IMR-90 (cell line): ENCODE data around the gene CYFIP2. TPM values are rescaled to one million over a fixed set of nuclear protein-coding genes. Genes with fewer than 3 reads are reported as not detected.

ENCODE experiments used
- ATAC-seq: fragments of 200-7000 bp; cut with Tn5 transposase; 2 replicates; pipeline ENCODE4 v1.9.1; 2020; ENCODE audit warnings: low read depth, mild to moderate bottlenecking, moderate library complexity
- BruUV-seq: library from RNA; stranded (reverse); fragments of 400-500 nt; replicated peaks from 2 replicates; lab custom pipeline; 2021; lab: Mats Ljungman, UMichigan
- CTCF ChIA-PET: fragments of 300-600 bp; formaldehyde crosslinking; extraction: SDS; loops from one replicate; lab custom pipeline; 2021; ENCODE audit warnings: antibody characterized with exemption; lab: Yijun Ruan, JAX
- POLR2A ChIA-PET: fragments of 300-600 bp; sonication (Branson Sonifier 250); formaldehyde crosslinking; loops from one replicate; lab custom pipeline; 2022; ENCODE audit warnings: antibody characterized with exemption; ENCODE audit not compliant: unreplicated experiment; lab: Charles Lee
- DNase-seq: peaks from one replicate; pipeline ENCODE4 v3.0.0; 2013
- H2AFZ ChIP-seq: replicated peaks from 2 replicates; pipeline ENCODE3; 2013; ENCODE audit warnings: low read length, mild to moderate bottlenecking; ENCODE audit not compliant: poor library complexity
- H2AK5ac ChIP-seq: 2 replicates; pipeline ENCODE4 v1.6.1; 2013; ENCODE audit warnings: low read depth, low read length, inconsistent platforms
- H2AK9ac ChIP-seq: replicated peaks from 2 replicates; pipeline ENCODE3; 2013; ENCODE audit warnings: mild to moderate bottlenecking, low read depth, low read length, moderate library complexity; ENCODE audit not compliant: poor library complexity
- H2BK120ac ChIP-seq: 2 replicates; pipeline ENCODE4 v1.6.1; 2013; ENCODE audit warnings: low read depth, low read length, inconsistent platforms
- H2BK15ac ChIP-seq: 3 replicates; pipeline ENCODE4 v1.6.1; 2013; ENCODE audit warnings: low read depth, low read length, inconsistent platforms
- H2BK20ac ChIP-seq: 2 replicates; pipeline ENCODE4 v1.6.1; 2013; ENCODE audit warnings: low read depth, mild to moderate bottlenecking, inconsistent platforms, low read length, moderate library complexity
- H2BK5ac ChIP-seq: 2 replicates; pipeline ENCODE4 v1.6.1; 2013; ENCODE audit warnings: mild to moderate bottlenecking, low read depth, low read length, inconsistent platforms; ENCODE audit not compliant: poor library complexity, severe bottlenecking
- H3K14ac ChIP-seq: replicated peaks from 2 replicates; pipeline ENCODE4 v1.6.1; 2013; ENCODE audit warnings: low read depth, low read length, inconsistent platforms
- H3K18ac ChIP-seq: 2 replicates; pipeline ENCODE4 v1.6.1; 2013; ENCODE audit warnings: low read depth, low read length, control low read depth
- H3K23ac ChIP-seq: 2 replicates; pipeline ENCODE4 v1.6.1; 2013; ENCODE audit warnings: low read depth, low read length, inconsistent platforms
- H3K27ac ChIP-seq: 2 replicates; pipeline ENCODE4 v1.5.1; 2013; ENCODE audit warnings: mild to moderate bottlenecking, control low read depth, low read length; ENCODE audit not compliant: insufficient read depth
- H3K27me3 ChIP-seq: 2 replicates; pipeline ENCODE4 v1.6.1; 2013; ENCODE audit warnings: low read length; ENCODE audit not compliant: control insufficient read depth, insufficient read depth
- H3K36me3 ChIP-seq: 2 replicates; pipeline ENCODE4 v1.6.1; 2013; ENCODE audit warnings: low read length, mixed read lengths; ENCODE audit not compliant: control insufficient read depth, insufficient read depth
- H3K4ac ChIP-seq: 2 replicates; pipeline ENCODE4 v1.6.1; 2013; ENCODE audit warnings: low read depth, low read length, inconsistent platforms
- H3K4me1 ChIP-seq: 2 replicates; pipeline ENCODE4 v1.6.1; 2013; ENCODE audit warnings: low read length, mixed read lengths; ENCODE audit not compliant: control insufficient read depth, insufficient read depth
- H3K4me2 ChIP-seq: 2 replicates; pipeline ENCODE4 v1.6.1; 2013; ENCODE audit warnings: low read depth, mild to moderate bottlenecking, control low read depth, low read length, moderate library complexity
- H3K4me3 ChIP-seq: 2 replicates; pipeline ENCODE4 v1.5.1; 2013; ENCODE audit warnings: low read depth, mild to moderate bottlenecking, control low read depth, low read length, moderate library complexity; ENCODE audit not compliant: insufficient read depth
- H3K56ac ChIP-seq: 2 replicates; pipeline ENCODE4 v1.6.1; 2013; ENCODE audit warnings: low read length, inconsistent platforms; ENCODE audit not compliant: insufficient read depth; ENCODE audit errors: extremely low read depth
- H3K79me1 ChIP-seq, 2 experiments: 2 replicates each; pipeline ENCODE4 v1.6.1; 2013; ENCODE audit warnings: low read length in 2 of 2, inconsistent platforms in 1 of 2, low read depth in 1 of 2
- H3K9ac ChIP-seq: 2 replicates; pipeline ENCODE4 v1.6.1; 2013; ENCODE audit warnings: low read depth, low read length, control low read depth
- H3K9me1 ChIP-seq: 2 replicates; pipeline ENCODE4 v1.6.1; 2013; ENCODE audit warnings: low read length, inconsistent platforms; ENCODE audit not compliant: insufficient read depth
- H3K9me3 ChIP-seq: 2 replicates; pipeline ENCODE4 v1.6.1; 2013; ENCODE audit warnings: low read length; ENCODE audit not compliant: control insufficient read depth, insufficient read depth
- H4K20me1 ChIP-seq: 2 replicates; pipeline ENCODE4 v1.6.1; 2013; ENCODE audit warnings: low read length, inconsistent platforms; ENCODE audit not compliant: insufficient read depth
- H4K5ac ChIP-seq: 2 replicates; pipeline ENCODE4 v1.6.1; 2013; ENCODE audit warnings: mild to moderate bottlenecking, low read depth, low read length, control low read depth
- H4K8ac ChIP-seq, 2 experiments: 2 replicates each; pipeline ENCODE4 v1.6.1; 2013; ENCODE audit warnings: low read depth in 2 of 2, low read length in 2 of 2, control low read depth in 1 of 2, inconsistent platforms in 1 of 2
- H4K91ac ChIP-seq: 2 replicates; pipeline ENCODE4 v1.6.1; 2013; ENCODE audit warnings: low read depth, low read length, inconsistent platforms; ENCODE audit not compliant: insufficient read depth
- FOS ChIP-seq: fragments of 150-350 bp; IDR thresholded peaks from 2 replicates; pipeline ENCODE4 v1.6.1; 2016; ENCODE audit warnings: low read depth, low read length
- MAZ ChIP-seq: IDR thresholded peaks from 2 replicates; pipeline ENCODE4 v1.6.1; 2012; ENCODE audit warnings: low read depth, mild to moderate bottlenecking, low read length, improper control_type of control experiment, moderate library complexity, borderline replicate concordance
- NFE2L2 ChIP-seq: fragments of 150-350 bp; IDR thresholded peaks from 2 replicates; pipeline ENCODE4 v1.6.1; 2016; ENCODE audit warnings: low read depth, mild to moderate bottlenecking, low read length
- SMC3 ChIP-seq: fragments of 150-350 bp; IDR thresholded peaks from 2 replicates; pipeline ENCODE4 v1.6.1; 2016; ENCODE audit warnings: low read depth, mild to moderate bottlenecking, antibody characterized with exemption, low read length, moderate library complexity
- WGBS, 2 experiments: methylation state at CpG; one replicate each; pipeline versions ENCODE4 v1.1.5 to v1.1.7; 2013; ENCODE audit warnings: missing lambda C conversion rate in 2 of 2; ENCODE audit not compliant: insufficient read length in 1 of 2; ENCODE audit errors: extremely low coverage in 2 of 2; 5-methylcytosine and 5-hydroxymethylcytosine counted together
- dilution Hi-C: fragments of 300-500 bp; cut with HindIII; formaldehyde crosslinking; loops from one replicate; pipeline ENCODE4 v1.14.3; 2018; ENCODE audit warnings: low sequenced_read_pairs; ENCODE audit not compliant: unreplicated experiment
- in situ Hi-C: fragments of 300-500 bp; cut with MboI; formaldehyde crosslinking; loops from 3 replicates; pipeline ENCODE4 v1.14.3; 2019; ENCODE audit warnings: low sequenced_read_pairs, inconsistent platforms, mixed read lengths
- intact Hi-C: fragments of 100-400 bp; cut with micrococcal nuclease; formaldehyde crosslinking; loops from 2 replicates; pipeline ENCODE4 v1.10.0; 2022
- polyA plus RNA-seq, 3 experiments: library from polyadenylated mRNA; depleted of rRNA; stranded (reverse); fragments of >200 nt; gene quantifications; 2 replicates each; pipeline ENCODE4 v1.2.3, GENCODE V29; 2012; ENCODE audit warnings: low replicate concordance in 1 of 3
- total RNA-seq: library from RNA; depleted of rRNA; stranded (reverse); fragments of >200 nt; gene quantifications from 2 replicates; pipeline ENCODE4 v1.2.3, GENCODE V29; 2012

The CYFIP2 gene
- total and polyA plus RNA-seq, 2 of the 4 experiments (the other 2 are of a cell fraction) = 6.8 to 13.4 TPM

DNA sequence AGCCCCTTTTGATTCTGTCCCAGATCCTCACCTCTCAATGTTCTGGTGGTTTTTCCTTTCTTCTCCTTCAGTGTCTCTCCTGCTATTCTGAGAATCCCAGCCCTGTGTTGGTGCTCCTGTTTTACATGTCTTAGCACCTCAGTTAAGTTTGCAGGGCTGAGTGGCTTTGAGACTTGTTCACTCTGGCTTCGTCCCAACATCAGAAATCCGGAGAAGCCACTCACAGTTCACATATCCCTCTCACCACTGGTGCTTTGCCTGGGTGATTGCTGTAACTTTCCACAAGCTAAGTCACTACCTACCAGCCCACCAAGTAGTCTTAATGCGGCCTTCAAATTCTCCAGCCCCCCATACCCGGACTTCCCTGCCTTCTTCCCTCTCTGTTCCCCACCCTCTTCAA, 40.2 kb downstream of the CYFIP2 start:
- Histone ChIP-seq H2AK5ac (no peak overlapping the region), H2AFZ (no peak overlapping the region), H3K9ac (no peak overlapping the region), H3K14ac (no peak overlapping the region), H3K79me1 (no peaks in the 10 kb centered on the region), H3K4me3 (no peak overlapping the region), H2BK15ac (no peak overlapping the region), H3K56ac (no peak overlapping the region), H4K8ac (no peak overlapping the region), H3K4ac (no peak overlapping the region), H2BK5ac (no peak overlapping the region), H3K27ac (no peak overlapping the region), H2AK9ac (no peak overlapping the region), H3K18ac (no peak overlapping the region), H3K4me1 (no peaks in the 10 kb centered on the region), H3K4me2 (no peak overlapping the region), H2BK20ac (no peak overlapping the region), H3K36me3 (no peaks in the 10 kb centered on the region), H3K9me3 (no peaks in the 10 kb centered on the region), H4K20me1 (no peaks in the 10 kb centered on the region), H3K23ac (no peak overlapping the region), H4K5ac (no peak overlapping the region), H2BK120ac (no peak overlapping the region), H4K91ac (no peak overlapping the region), H3K9me1 (no peaks in the 10 kb centered on the region), H3K27me3 (no peaks in the 10 kb centered on the region; the same call in 1 of the 2 replicates)
- WGBS, 2 experiments = no CpG with 5 or more reads among the region's 4 CpGs
- ChIA-PET POLR2A (no interaction called here), CTCF (no interaction called here)
- dilution Hi-C loops = no loop called here
- in situ Hi-C loops = no loop called here
- intact Hi-C loops = no loop called here
- ATAC-seq (no peak), DNase-seq (no peak)
- BruUV-seq = no TSS peak
- TF ChIP-seq SMC3 (no peak), NFE2L2 (no peak), MAZ (no peak), FOS (no peak)
